RKO (cell line): ENCODE data around the gene ACIN1.

Experiments used
- DNase-seq: peaks from one replicate; pipeline ENCODE4 v3.0.0-alpha.2; 2016; ENCODE audit warnings: low spot score

ACIN1 gene, protein sequence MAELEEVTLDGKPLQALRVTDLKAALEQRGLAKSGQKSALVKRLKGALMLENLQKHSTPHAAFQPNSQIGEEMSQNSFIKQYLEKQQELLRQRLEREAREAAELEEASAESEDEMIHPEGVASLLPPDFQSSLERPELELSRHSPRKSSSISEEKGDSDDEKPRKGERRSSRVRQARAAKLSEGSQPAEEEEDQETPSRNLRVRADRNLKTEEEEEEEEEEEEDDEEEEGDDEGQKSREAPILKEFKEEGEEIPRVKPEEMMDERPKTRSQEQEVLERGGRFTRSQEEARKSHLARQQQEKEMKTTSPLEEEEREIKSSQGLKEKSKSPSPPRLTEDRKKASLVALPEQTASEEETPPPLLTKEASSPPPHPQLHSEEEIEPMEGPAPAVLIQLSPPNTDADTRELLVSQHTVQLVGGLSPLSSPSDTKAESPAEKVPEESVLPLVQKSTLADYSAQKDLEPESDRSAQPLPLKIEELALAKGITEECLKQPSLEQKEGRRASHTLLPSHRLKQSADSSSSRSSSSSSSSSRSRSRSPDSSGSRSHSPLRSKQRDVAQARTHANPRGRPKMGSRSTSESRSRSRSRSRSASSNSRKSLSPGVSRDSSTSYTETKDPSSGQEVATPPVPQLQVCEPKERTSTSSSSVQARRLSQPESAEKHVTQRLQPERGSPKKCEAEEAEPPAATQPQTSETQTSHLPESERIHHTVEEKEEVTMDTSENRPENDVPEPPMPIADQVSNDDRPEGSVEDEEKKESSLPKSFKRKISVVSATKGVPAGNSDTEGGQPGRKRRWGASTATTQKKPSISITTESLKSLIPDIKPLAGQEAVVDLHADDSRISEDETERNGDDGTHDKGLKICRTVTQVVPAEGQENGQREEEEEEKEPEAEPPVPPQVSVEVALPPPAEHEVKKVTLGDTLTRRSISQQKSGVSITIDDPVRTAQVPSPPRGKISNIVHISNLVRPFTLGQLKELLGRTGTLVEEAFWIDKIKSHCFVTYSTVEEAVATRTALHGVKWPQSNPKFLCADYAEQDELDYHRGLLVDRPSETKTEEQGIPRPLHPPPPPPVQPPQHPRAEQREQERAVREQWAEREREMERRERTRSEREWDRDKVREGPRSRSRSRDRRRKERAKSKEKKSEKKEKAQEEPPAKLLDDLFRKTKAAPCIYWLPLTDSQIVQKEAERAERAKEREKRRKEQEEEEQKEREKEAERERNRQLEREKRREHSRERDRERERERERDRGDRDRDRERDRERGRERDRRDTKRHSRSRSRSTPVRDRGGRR

GRCh38 chr14:23094666-23095195 lies at the start of gene ACIN1:
Gene ACIN1 (minus strand): TSS chr14:23095136. CDS start chr14:23095112, 24 bp downstream.
- peak; percentile 88 for DNase-seq

- DNase-seq = no peak
Observed at GRCh38 chr14:23143911-23144310, 49.0 kb upstream of the ACIN1 start.

GRCh38 chr14:23142826-23143225 lies 47.9 kb upstream of the ACIN1 start:
- no peak for DNase-seq

GRCh38 chr14:23141706-23142444 lies 46.9 kb upstream of the ACIN1 start:
- DNase-seq = no peak

DNA sequence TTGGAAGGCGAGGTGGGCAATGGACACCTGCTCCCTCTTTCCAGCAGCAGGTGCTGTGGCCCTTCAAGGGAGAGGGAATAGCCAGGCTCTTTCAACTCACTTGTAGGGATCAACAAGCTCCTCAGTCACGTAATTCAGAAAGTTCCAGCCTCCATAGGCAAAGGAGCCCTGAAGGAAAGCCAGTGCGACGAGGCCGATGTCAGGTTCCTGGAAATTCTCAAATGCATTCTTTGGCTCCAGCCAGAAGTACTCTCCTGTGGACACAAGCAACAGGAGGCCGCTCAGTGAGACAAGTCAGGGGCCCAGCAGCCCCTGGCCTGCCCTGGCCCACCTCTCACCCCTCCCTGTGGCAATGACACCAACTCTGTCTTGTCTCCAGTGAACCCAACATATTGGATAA lies 45.4 kb upstream of the ACIN1 start:
- DNase-seq = no peak

- no peak for DNase-seq
Observed at GRCh38 chr14:23139874-23140273, 44.9 kb upstream of the ACIN1 start.

DNA sequence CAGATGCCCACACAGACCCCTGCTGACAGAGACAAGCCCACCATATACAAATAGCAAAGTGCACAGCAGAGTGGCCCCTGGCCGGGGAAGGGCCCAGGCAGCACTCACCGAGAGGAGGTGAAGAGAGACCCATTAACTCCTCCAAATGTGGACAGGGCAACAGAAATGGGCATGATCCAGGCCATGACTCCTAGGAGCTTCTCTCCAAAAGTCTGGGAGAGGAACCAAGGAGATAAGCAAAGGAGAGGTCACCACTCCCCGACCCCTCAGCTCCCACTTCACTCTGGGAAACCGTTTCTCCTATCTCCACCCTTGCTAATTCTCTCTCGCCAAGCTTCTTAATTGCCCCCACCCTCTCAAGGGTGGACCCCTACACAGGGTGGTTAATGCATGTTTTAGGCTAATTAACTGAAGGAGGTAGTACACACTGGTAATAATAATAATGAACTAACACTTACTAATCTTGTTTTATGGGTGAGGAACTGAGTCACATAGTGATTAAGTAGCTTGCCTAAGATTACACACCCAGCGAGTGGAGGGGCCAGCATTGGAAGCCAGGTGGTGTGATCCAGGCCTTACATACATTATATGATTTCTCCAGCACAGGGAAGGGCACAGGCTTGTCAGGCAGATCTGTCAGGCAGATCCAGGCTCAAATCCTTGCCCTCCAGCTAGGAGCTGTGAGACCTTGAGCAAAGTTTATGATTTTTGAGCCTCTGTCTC lies 43.0 kb upstream of the ACIN1 start:
- peak; percentile 71 for DNase-seq

DNA sequence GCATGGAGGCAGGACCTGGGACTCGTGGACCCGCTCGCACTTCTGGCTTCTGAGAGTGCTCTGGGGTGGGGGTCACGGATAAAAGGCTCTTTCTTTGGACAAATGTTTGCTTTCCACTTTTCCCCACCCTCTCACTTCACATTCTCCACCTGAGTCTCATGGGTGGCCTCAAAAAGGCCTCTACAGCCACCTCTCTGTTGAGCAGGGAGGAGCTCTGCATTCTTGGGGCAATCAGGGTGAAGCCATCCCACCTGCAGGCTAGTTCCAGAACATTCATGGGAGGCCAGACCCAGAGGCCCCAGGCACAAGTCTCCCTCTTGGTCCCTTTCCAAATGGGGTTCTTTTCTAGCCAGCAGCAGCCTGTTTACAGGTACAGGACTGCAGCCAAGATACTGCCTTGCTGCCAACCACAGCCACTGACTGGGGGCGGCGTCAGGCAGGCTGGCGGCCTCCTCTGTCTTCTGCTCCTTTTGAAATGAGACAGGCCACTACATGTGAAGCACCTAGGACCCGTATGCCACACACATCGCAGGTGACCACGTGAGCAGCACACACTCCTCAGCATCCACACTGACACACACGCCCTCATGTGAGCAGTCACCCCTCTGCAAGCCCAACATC lies 42.4 kb upstream of the ACIN1 start:
- no peak for DNase-seq

DNA sequence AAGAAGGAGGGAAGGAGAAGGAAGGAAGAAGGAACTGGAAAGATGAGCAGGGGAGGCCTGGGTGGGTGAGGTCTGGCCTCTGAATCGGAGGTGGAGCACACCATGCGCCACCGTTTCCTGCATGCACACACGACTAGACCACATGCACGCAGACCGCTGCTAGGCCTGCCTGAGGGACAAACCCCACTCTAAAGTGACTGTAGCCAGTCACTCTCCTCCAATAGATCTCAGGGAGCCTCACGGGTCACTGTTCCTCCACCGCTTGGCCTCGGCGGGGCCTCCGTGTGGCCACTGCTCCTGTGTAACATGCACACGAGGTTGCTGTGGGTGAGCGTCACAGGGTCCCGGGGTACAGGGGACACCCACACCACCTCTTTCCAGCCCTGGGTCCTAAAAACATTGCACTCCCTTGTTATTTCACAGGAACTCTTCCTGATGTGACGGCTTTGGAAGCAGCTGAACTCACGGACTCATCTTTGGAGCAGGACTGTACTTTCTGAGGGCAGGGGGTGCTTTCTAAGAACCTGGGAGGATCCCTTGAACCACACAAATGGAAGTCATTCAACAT lies 41.7 kb upstream of the ACIN1 start:
- DNase-seq = no peak

- no peak for DNase-seq
Observed at GRCh38 chr14:23132970-23133369, 38.0 kb upstream of the ACIN1 start.

- DNase-seq = no peak
Observed at GRCh38 chr14:23131482-23131881, 36.5 kb upstream of the ACIN1 start.

DNA sequence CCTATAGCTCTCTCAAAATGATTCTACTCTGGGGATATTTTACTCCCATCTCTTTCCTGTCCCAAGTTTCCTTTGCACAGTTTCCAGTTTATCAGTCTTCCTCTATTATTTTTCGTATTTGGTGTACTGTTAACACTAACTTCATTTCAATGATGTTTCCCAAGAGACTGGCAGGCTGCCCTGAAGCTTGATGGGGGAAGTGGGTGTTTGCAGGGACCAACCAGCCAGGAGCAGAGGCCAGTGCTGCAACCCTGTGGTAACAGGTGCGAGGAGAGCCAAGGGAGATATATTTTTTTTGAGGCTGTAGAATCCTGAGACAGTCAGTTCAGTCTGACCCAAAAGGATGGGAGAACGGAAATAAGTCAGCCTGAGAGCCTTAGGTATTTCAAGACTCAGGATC lies 35.9 kb upstream of the ACIN1 start:
- no peak for DNase-seq

GRCh38 chr14:23129759-23130316 lies 34.9 kb upstream of the ACIN1 start:
- no peak for DNase-seq

DNA sequence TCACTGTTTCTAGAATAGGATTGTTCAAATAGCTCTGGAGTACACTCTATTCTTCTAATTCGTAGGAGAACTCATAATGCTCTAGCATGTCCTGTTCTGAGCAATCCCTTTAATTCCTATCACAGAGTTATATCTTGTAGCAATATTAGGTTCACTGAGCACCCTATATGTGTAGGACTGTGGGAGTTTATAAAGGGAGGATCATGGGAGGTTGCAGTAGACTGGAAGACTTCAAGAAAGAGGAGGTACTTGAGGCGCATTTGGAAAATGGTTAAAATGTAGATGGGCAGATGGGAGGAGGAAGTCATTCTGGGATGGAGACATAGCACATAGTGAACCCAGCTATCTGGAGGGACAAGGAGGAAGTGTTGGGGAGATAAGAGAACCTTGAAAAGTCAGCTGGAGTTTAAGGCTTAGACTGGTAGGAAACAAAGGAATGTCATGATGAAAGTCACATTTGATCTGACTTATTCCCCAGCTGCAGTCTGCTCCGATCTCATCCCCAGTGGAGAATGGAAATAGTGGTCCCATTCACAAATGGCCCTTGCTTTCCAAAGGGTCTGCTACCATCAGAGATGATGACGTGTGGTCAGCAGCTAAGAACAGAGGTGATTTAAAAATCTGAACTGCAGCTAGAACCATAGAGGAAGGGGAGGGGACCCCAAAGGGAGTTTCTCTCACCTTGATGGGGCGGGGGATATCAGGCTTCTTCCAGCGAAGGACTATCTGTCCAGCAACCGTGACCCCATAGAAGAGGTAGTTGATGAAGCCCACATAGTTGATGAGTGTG lies 34.2 kb upstream of the ACIN1 start:
- DNase-seq = no peak

DNA sequence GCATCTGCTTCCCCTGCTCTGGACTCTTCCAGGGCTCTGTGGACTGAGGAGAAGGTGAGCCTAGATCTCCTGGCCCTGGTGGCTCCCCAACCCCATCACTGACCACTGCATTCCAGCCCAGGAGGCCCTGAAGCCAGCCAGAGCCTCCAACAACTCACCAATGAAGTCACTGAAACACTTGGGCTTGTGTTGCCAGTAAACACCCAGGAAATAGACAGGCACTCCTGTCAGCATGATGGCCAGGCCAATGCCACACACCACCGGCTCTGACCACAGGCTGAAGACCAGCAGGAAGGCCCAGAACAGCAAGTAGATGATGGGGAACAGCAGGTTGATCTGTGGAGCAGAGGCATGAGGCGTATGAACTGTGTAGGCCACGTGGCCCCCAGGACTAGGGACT lies 32.9 kb upstream of the ACIN1 start:
- no peak for DNase-seq

GRCh38 chr14:23126548-23127278 lies 31.8 kb upstream of the ACIN1 start:
- no peak for DNase-seq

DNA sequence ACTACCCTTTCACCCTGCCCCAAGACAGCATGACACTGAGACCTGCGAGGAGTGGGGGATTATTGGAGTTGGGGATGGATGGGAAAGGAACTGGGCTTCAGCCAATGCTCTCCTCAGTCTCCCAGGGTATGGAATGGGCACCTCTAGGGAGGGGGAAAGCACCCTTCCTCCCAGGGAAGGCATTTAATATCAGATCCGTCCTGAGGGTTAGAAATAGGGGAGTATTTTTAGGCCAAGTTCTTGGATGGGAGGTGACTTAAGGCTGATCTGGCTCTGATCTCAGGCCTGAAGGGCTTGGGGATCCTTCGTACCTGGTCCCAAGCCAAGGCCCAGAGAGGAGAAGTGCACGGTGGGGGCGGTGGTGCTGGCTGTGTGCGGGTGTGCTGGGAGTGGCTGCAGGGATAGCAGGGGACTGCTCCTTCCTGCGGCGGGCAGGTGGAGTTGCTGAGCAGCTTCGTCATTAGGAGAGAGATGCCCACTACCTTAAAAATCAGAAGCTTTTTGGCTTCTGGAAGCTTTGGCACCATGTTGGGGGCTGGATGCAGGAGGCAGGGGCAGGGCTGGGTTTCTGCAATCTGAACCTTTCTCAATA lies 31.1 kb upstream of the ACIN1 start:
- no peak for DNase-seq

DNA sequence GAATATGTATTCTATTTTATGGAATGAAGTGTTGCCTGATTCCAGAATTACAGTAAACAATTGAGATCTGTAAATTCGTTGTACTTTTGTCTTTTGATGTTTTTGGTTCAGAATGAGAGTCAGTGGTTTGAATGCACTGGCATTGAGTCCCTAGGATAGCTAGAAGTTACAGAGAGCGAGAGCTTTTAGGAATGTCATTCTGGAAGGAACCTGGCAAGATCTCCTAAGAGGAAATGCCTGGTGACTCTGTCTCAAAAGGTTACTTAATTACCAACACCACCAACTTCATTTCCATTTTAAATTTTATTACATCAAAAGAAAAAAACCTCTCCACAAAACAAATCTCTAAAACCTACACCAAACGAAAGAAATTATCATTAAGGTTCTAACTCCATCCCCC lies 30.1 kb upstream of the ACIN1 start:
- no peak for DNase-seq
